Activated naive CD4-positive, alpha-beta T cell treated with anti-CD3 and anti-CD28 coated beads, Interleukin-2, amount 50 U/mL, for 72 hours (primary cell): ENCODE data around the gene HEXA. TPM values are rescaled to one million over a fixed set of nuclear protein-coding genes. Genes with fewer than 3 reads are reported as not detected.
A peak's percentile ranks its signal among the peaks of the same experiment; 100 is the strongest.

Experiments used
- ATAC-seq, 2 donors: fragments of 150-1000 bp; cut with Tn5 transposase; 2 replicates each; pipeline ENCODE4 v1.10.0; 2021; ENCODE audit warnings: mild to moderate bottlenecking in 2 of 2, moderate library complexity in 2 of 2
- DNase-seq, 2 donors: peaks; one replicate each; pipeline ENCODE4 v3.0.0; 2021 to 2022; ENCODE audit warnings: low spot score in 2 of 2
- H3K27ac Mint-ChIP-seq, 2 donors: one replicate each; pipeline ENCODE4 v1.8.0; 2022; ENCODE audit warnings: mild to moderate bottlenecking in 2 of 2, mixed read lengths in 2 of 2
- H3K36me3 Mint-ChIP-seq, 2 donors: one replicate each; pipeline ENCODE4 v1.8.0; 2022; ENCODE audit warnings: mixed read lengths in 2 of 2
- H3K9me3 Mint-ChIP-seq, 2 donors: one replicate each; pipeline ENCODE4 v1.8.0; 2022; ENCODE audit warnings: mixed read lengths in 2 of 2
- total RNA-seq, 2 donors: library from RNA; stranded (reverse); gene quantifications; one replicate each; pipeline ENCODE4 v1.2.3, GENCODE V29; 2022

The HEXA gene
- total RNA-seq, 2 donors from 2014 or later = 57.3 to 75.0 TPM

- DNase-seq (no peak), ATAC-seq (no peak)
- Mint-ChIP-seq H3K27ac (no peak overlapping the region), H3K9me3 (no peaks in the 10 kb centered on the region), H3K36me3 (no peaks in the 10 kb centered on the region)
Observed at GRCh38 chr15:72313448-72313840, 62.4 kb downstream of the HEXA start.

DNA sequence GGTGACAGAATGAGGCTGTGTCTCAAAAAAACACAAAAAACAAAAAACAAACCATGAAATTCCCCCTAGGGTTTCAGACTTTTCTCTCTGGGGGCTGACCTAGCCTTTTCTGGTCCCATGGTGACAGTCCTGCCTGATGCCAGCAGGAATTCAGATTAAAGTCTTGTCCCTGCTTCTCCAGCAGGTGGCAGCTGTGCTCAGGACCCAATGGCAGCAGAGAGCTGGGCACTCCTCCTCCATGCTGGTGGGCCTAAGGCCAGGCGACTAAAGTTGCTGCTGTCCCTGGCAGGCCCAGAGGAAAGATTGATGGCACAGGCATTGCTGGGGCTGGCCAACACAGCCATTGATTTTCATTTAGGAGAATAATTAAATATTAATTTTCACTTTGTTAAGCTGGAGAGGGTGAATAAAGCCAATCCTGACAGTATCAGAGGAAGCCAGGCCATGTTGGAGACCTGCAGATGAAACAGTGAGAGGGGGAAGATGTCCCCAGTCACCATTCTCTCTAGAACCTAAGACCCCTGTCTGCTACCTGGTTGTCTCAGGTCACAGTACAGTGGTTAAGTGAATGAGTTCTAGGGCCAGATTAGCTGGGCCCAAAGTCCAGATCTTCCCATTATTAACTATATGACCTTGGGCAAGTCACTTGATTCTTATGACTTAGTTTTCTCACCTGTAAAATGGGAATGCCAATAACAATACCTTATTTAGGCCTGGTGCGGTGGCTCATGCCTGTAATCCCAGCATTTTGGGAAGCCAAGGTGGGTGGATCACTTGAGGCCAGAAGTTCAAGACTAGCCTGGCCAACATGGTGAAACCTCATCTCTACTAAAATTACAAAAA is 63.0 kb downstream of the HEXA start:
- H3K36me3 Mint-ChIP-seq = no peaks in the 10 kb centered on the region
- H3K9me3 Mint-ChIP-seq = no peaks in the 10 kb centered on the region
- H3K27ac Mint-ChIP-seq = no peak overlapping the region
- DNase-seq (peak in 1 of 2 donors; percentile 63), ATAC-seq (peak; percentile 93 to 96)

GRCh38 chr15:72307026-72307425 is 68.8 kb downstream of the HEXA start:
- ATAC-seq = no peak
- no peak for DNase-seq
- Mint-ChIP-seq H3K9me3 (no peaks in the 10 kb centered on the region), H3K27ac (peak overlapping the region in 1 of 2 donors; percentile 20), H3K36me3 (no peaks in the 10 kb centered on the region)

GRCh38 chr15:72306211-72306785 is 69.5 kb downstream of the HEXA start:
- DNase-seq = peak in 1 of 2 donors; percentile 14
- Mint-ChIP-seq H3K36me3 (no peaks in the 10 kb centered on the region), H3K27ac (peak overlapping the region in 1 of 2 donors; percentile 20), H3K9me3 (no peaks in the 10 kb centered on the region)
- ATAC-seq = peak; percentile 45 to 87

- Mint-ChIP-seq H3K27ac (peak overlapping the region; percentile 1 to 53), H3K9me3 (no peaks in the 10 kb centered on the region), H3K36me3 (no peaks in the 10 kb centered on the region)
- ATAC-seq = no peak
- no peak for DNase-seq
Observed at GRCh38 chr15:72304596-72304995, 71.2 kb downstream of the HEXA start.

GRCh38 chr15:72302955-72303354 is 72.9 kb downstream of the HEXA start:
- Mint-ChIP-seq H3K9me3 (no peaks in the 10 kb centered on the region), H3K36me3 (no peaks in the 10 kb centered on the region), H3K27ac (peak overlapping the region in 1 of 2 donors; percentile 33)
- ATAC-seq (no peak), DNase-seq (no peak)

Other genes starting within 250 kb of the HEXA start
- not detected for gene GRAMD2A, start 178.2 kb downstream of the HEXA start, total RNA-seq
- gene PKM, start 144.8 kb downstream of the HEXA start, total RNA-seq = 1,000 to 10,000 TPM; 1,316 to 2,692 TPM
- 10 to 100 TPM; 52.3 to 64.8 TPM for gene PARP6, start 103.5 kb downstream of the HEXA start, total RNA-seq
- gene CELF6, start 55.9 kb downstream of the HEXA start, total RNA-seq = under 1 TPM; 0.37 to 0.48 TPM
- not detected for gene TMEM202, start 22.3 kb upstream of the HEXA start, total RNA-seq
- gene ARIH1, start 98.3 kb upstream of the HEXA start, total RNA-seq = 100 to 1,000 TPM; 142 to 185 TPM